A549 (cell line): ENCODE results near the gene CCNQ. TPM values are rescaled to one million over a fixed set of nuclear protein-coding genes. Genes with fewer than 3 reads are reported as not detected.

ENCODE experiments used
- polyA plus RNA-seq, 4 experiments: library from polyadenylated mRNA; depleted of rRNA in 3 of 4; stranded (reverse); fragments of >200 nt; fragmentation: RNase III in 1 of 4; extraction: RNeasy Plus Mini Kit Qiagen cat#74134 plus additional on column Dnase treatment in 1 of 4; gene quantifications; 2 replicates in 3 of 4; 3 replicates in 1 of 4; pipeline ENCODE4 v1.2.3, GENCODE V29; 2011 to 2017

Gene CCNQ
- polyA plus RNA-seq, 2 of the 4 experiments (the other 2 are of a cell fraction), result 25.6 to 32.0 TPM

Other genes with a start within 250 kb of the CCNQ start
- gene PNMA6E, start 197.8 kb downstream of the CCNQ start, polyA plus RNA-seq (2011; rRNA removed), result not detected in 2 replicates
- not detected in 3 replicates for gene PNMA6E, start 197.8 kb downstream of the CCNQ start, polyA plus RNA-seq (2017; fragmentation: RNase III; extraction: RNeasy Plus Mini Kit Qiagen cat#74134 plus additional on column Dnase treatment)
- 0.47 and 0.54 TPM in 2 replicates for gene ZFP92, start 187.7 kb downstream of the CCNQ start, polyA plus RNA-seq (2011; rRNA removed)
- 0.66 to 0.70 TPM (median 0.66 TPM) in 3 replicates for gene ZFP92, start 187.7 kb downstream of the CCNQ start, polyA plus RNA-seq (2017; fragmentation: RNase III; extraction: RNeasy Plus Mini Kit Qiagen cat#74134 plus additional on column Dnase treatment)
- gene TREX2, start 153.1 kb downstream of the CCNQ start, polyA plus RNA-seq (2011; rRNA removed), result 0.27 and 0.32 TPM in 2 replicates
- 0.94 to 1.2 TPM (median 0.99 TPM) in 3 replicates for gene TREX2, start 153.1 kb downstream of the CCNQ start, polyA plus RNA-seq (2017; fragmentation: RNase III; extraction: RNeasy Plus Mini Kit Qiagen cat#74134 plus additional on column Dnase treatment)
- gene HAUS7, start 128.6 kb downstream of the CCNQ start, polyA plus RNA-seq (2011; rRNA removed), result 30.3 and 39.1 TPM in 2 replicates
- 53.6 to 54.4 TPM (median 53.8 TPM) in 3 replicates for gene HAUS7, start 128.6 kb downstream of the CCNQ start, polyA plus RNA-seq (2017; fragmentation: RNase III; extraction: RNeasy Plus Mini Kit Qiagen cat#74134 plus additional on column Dnase treatment)
- gene BGN, start 104.2 kb downstream of the CCNQ start, polyA plus RNA-seq (2011; rRNA removed), result not detected in 2 replicates
- gene BGN, start 104.2 kb downstream of the CCNQ start, polyA plus RNA-seq (2017; fragmentation: RNase III; extraction: RNeasy Plus Mini Kit Qiagen cat#74134 plus additional on column Dnase treatment), result 0.04 to 0.05 TPM in 2 of 3 replicates, not detected in the other
- gene ATP2B3, start 81.5 kb downstream of the CCNQ start, polyA plus RNA-seq (2011; rRNA removed), result 0.08 and 0.13 TPM in 2 replicates
- gene ATP2B3, start 81.5 kb downstream of the CCNQ start, polyA plus RNA-seq (2017; fragmentation: RNase III; extraction: RNeasy Plus Mini Kit Qiagen cat#74134 plus additional on column Dnase treatment), result 0.21 to 0.30 TPM (median 0.22 TPM) in 3 replicates
- 0.65 and 0.75 TPM in 2 replicates for gene DUSP9, start 48.1 kb upstream of the CCNQ start, polyA plus RNA-seq (2011; rRNA removed)
- gene DUSP9, start 48.1 kb upstream of the CCNQ start, polyA plus RNA-seq (2017; fragmentation: RNase III; extraction: RNeasy Plus Mini Kit Qiagen cat#74134 plus additional on column Dnase treatment), result 1.3 to 1.6 TPM (median 1.3 TPM) in 3 replicates
- gene PNCK, start 74.7 kb upstream of the CCNQ start, polyA plus RNA-seq (2011; rRNA removed), result 0.17 TPM in 2 replicates
- gene PNCK, start 74.7 kb upstream of the CCNQ start, polyA plus RNA-seq (2017; fragmentation: RNase III; extraction: RNeasy Plus Mini Kit Qiagen cat#74134 plus additional on column Dnase treatment), result 0.13 to 0.30 TPM (median 0.25 TPM) in 3 replicates
- 2.0 and 3.4 TPM in 2 replicates for gene SLC6A8, start 88.8 kb upstream of the CCNQ start, polyA plus RNA-seq (2011; rRNA removed)
- gene SLC6A8, start 88.8 kb upstream of the CCNQ start, polyA plus RNA-seq (2017; fragmentation: RNase III; extraction: RNeasy Plus Mini Kit Qiagen cat#74134 plus additional on column Dnase treatment), result 5.7 to 6.9 TPM (median 6.1 TPM) in 3 replicates
- gene BCAP31, start 125.2 kb upstream of the CCNQ start, polyA plus RNA-seq (2011; rRNA removed), result 217 and 257 TPM in 2 replicates
- 335 to 351 TPM (median 349 TPM) in 3 replicates for gene BCAP31, start 125.2 kb upstream of the CCNQ start, polyA plus RNA-seq (2017; fragmentation: RNase III; extraction: RNeasy Plus Mini Kit Qiagen cat#74134 plus additional on column Dnase treatment)
- 1.7 and 1.8 TPM in 2 replicates for gene ABCD1, start 125.7 kb upstream of the CCNQ start, polyA plus RNA-seq (2011; rRNA removed)
- 3.3 to 5.1 TPM (median 3.8 TPM) in 3 replicates for gene ABCD1, start 125.7 kb upstream of the CCNQ start, polyA plus RNA-seq (2017; fragmentation: RNase III; extraction: RNeasy Plus Mini Kit Qiagen cat#74134 plus additional on column Dnase treatment)
- 1.1 and 1.2 TPM in 2 replicates for gene PLXNB3, start 165.1 kb upstream of the CCNQ start, polyA plus RNA-seq (2011; rRNA removed)
- gene PLXNB3, start 165.1 kb upstream of the CCNQ start, polyA plus RNA-seq (2017; fragmentation: RNase III; extraction: RNeasy Plus Mini Kit Qiagen cat#74134 plus additional on column Dnase treatment), result 2.5 to 3.9 TPM (median 3.1 TPM) in 3 replicates
- not detected in 2 replicates for gene SRPK3, start 181.9 kb upstream of the CCNQ start, polyA plus RNA-seq (2011; rRNA removed)
- 0.03 to 0.08 TPM (median 0.05 TPM) in 3 replicates for gene SRPK3, start 181.9 kb upstream of the CCNQ start, polyA plus RNA-seq (2017; fragmentation: RNase III; extraction: RNeasy Plus Mini Kit Qiagen cat#74134 plus additional on column Dnase treatment)
- gene IDH3G, start 195.2 kb upstream of the CCNQ start, polyA plus RNA-seq (2011; rRNA removed), result 45.6 and 50.7 TPM in 2 replicates
- 58.5 to 60.3 TPM (median 59.9 TPM) in 3 replicates for gene IDH3G, start 195.2 kb upstream of the CCNQ start, polyA plus RNA-seq (2017; fragmentation: RNase III; extraction: RNeasy Plus Mini Kit Qiagen cat#74134 plus additional on column Dnase treatment)
- gene SSR4, start 195.5 kb upstream of the CCNQ start, polyA plus RNA-seq (2011; rRNA removed), result 212 and 293 TPM in 2 replicates
- gene SSR4, start 195.5 kb upstream of the CCNQ start, polyA plus RNA-seq (2017; fragmentation: RNase III; extraction: RNeasy Plus Mini Kit Qiagen cat#74134 plus additional on column Dnase treatment), result 347 to 354 TPM (median 352 TPM) in 3 replicates
- 1.2 and 1.3 TPM in 2 replicates for gene PDZD4, start 231.4 kb upstream of the CCNQ start, polyA plus RNA-seq (2011; rRNA removed)
- gene PDZD4, start 231.4 kb upstream of the CCNQ start, polyA plus RNA-seq (2017; fragmentation: RNase III; extraction: RNeasy Plus Mini Kit Qiagen cat#74134 plus additional on column Dnase treatment), result 2.3 to 3.0 TPM (median 2.4 TPM) in 3 replicates